ENCODE data around the gene SHC4. TPM values are rescaled to one million over a fixed set of nuclear protein-coding genes. Genes with fewer than 3 reads are reported as not detected.
A peak's percentile ranks its signal among the peaks of the same experiment; 100 is the strongest.

SHC4 gene
- total and polyA plus RNA-seq, 2 experiments from 2014 or later, result 0.43 to 0.45 TPM

GRCh38 chr15:48930735-48931134, 33.0 kb downstream of the SHC4 start:
- no peak overlapping the region for H3K4me3 ChIP-seq
- peaks cover 20% of the 10 kb centered on the region for H3F3A ChIP-seq (ENCODE audit: insufficient read depth)
- DNase-seq, result no peak
- H3K27ac ChIP-seq, result no peak overlapping the region
- H3K9me2 ChIP-seq (ENCODE audit: insufficient read depth), result no peaks in the 10 kb centered on the region
- in situ Hi-C loops (cut with MboI), result no loop called here
- H3K27me3 ChIP-seq (replicated peaks; ENCODE audit: insufficient read depth), result no peaks in the 10 kb centered on the region
- H4K20me1 ChIP-seq (ENCODE audit: insufficient read depth), result no peaks in the 10 kb centered on the region
- TF ChIP-seq EZH2 (IDR thresholded peaks at IDR 0.05; ENCODE audit: insufficient read depth, poor library complexity, severe bottlenecking) (no peak), EZH2phosphoT487 (IDR thresholded peaks at IDR 0.05; ENCODE audit: insufficient read depth, low read depth) (no peak)
- H3K9me3 ChIP-seq (ENCODE audit: low read depth), result no peaks in the 10 kb centered on the region
- no peak overlapping the region for H2AFZ ChIP-seq
- 61 to 71% methylated on average over 4 of the region's 4 CpGs for WGBS, 2 experiments (ENCODE audit: low coverage in 1 of 2, low lambda C conversion rate in 2 of 2, missing lambda C conversion rate in 2 of 2)
- peaks cover 24% of the 10 kb centered on the region for H3K4me1 ChIP-seq (ENCODE audit: insufficient read depth)
- H3K4me2 ChIP-seq (ENCODE audit: unreplicated experiment), result no peak overlapping the region
- H3K9ac ChIP-seq, result no peak overlapping the region
- no peaks in the 10 kb centered on the region for H3K79me2 ChIP-seq (ENCODE audit: insufficient read depth)
- no peaks in the 10 kb centered on the region for H3K36me3 ChIP-seq (ENCODE audit: low read depth)

GRCh38 chr15:48929661-48930060, 34.1 kb downstream of the SHC4 start:
- H2AFZ ChIP-seq, result no peak overlapping the region
- H3K27ac ChIP-seq, result no peak overlapping the region
- H3K9me2 ChIP-seq (ENCODE audit: insufficient read depth), result no peaks in the 10 kb centered on the region
- DNase-seq, result no peak
- H3K79me2 ChIP-seq (ENCODE audit: insufficient read depth), result no peaks in the 10 kb centered on the region
- in situ Hi-C loops (cut with MboI), result no loop called here
- peaks cover 22% of the 10 kb centered on the region for H3K4me1 ChIP-seq (ENCODE audit: insufficient read depth)
- WGBS, 2 experiments (ENCODE audit: low coverage in 1 of 2, low lambda C conversion rate in 2 of 2, missing lambda C conversion rate in 2 of 2), result 70 to 80% methylated on average over 3 of the region's 3 CpGs
- no peak overlapping the region for H3K9ac ChIP-seq
- H4K20me1 ChIP-seq (ENCODE audit: insufficient read depth), result no peaks in the 10 kb centered on the region
- no peaks in the 10 kb centered on the region for H3K36me3 ChIP-seq (ENCODE audit: low read depth)
- H3K9me3 ChIP-seq (ENCODE audit: low read depth), result no peaks in the 10 kb centered on the region
- TF ChIP-seq EZH2phosphoT487 (IDR thresholded peaks at IDR 0.05; ENCODE audit: insufficient read depth, low read depth) (no peak), EZH2 (IDR thresholded peaks at IDR 0.05; ENCODE audit: insufficient read depth, poor library complexity, severe bottlenecking) (no peak)
- H3K4me2 ChIP-seq (ENCODE audit: unreplicated experiment), result no peak overlapping the region
- no peak overlapping the region for H3K4me3 ChIP-seq
- H3K27me3 ChIP-seq (replicated peaks; ENCODE audit: insufficient read depth), result no peaks in the 10 kb centered on the region
- peaks cover 21% of the 10 kb centered on the region for H3F3A ChIP-seq (ENCODE audit: insufficient read depth)

GRCh38 chr15:48928877-48929538, 34.7 kb downstream of the SHC4 start:
- H3K9me3 ChIP-seq (ENCODE audit: low read depth), result no peaks in the 10 kb centered on the region
- no peak overlapping the region for H3K4me3 ChIP-seq
- H3K27ac ChIP-seq, result no peak overlapping the region
- H3K79me2 ChIP-seq (ENCODE audit: insufficient read depth), result no peaks in the 10 kb centered on the region
- no peaks in the 10 kb centered on the region for H3K9me2 ChIP-seq (ENCODE audit: insufficient read depth)
- DNase-seq, result peak; percentile 49
- H3K9ac ChIP-seq, result no peak overlapping the region
- TF ChIP-seq EZH2 (IDR thresholded peaks at IDR 0.05; ENCODE audit: insufficient read depth, poor library complexity, severe bottlenecking), result no peak
- H3F3A ChIP-seq (ENCODE audit: insufficient read depth), result peaks cover 22% of the 10 kb centered on the region
- in situ Hi-C loops (cut with MboI), result no loop called here
- H3K4me1 ChIP-seq (ENCODE audit: insufficient read depth), result peaks cover 21% of the 10 kb centered on the region; the same call in 1 of the 2 replicates
- H4K20me1 ChIP-seq (ENCODE audit: insufficient read depth), result no peaks in the 10 kb centered on the region
- peak overlapping the region; percentile 5 for H3K4me2 ChIP-seq (ENCODE audit: unreplicated experiment)
- H2AFZ ChIP-seq, result no peak overlapping the region
- 74 to 75% methylated on average over 6 of the region's 6 CpGs for WGBS, 2 experiments (ENCODE audit: low coverage in 1 of 2, low lambda C conversion rate in 2 of 2, missing lambda C conversion rate in 2 of 2)
- H3K36me3 ChIP-seq (ENCODE audit: low read depth), result no peaks in the 10 kb centered on the region
- no peaks in the 10 kb centered on the region for H3K27me3 ChIP-seq (replicated peaks; ENCODE audit: insufficient read depth)

- DNase-seq, result peak; percentile 94
- no peak for TF ChIP-seq EZH2phosphoT487 (IDR thresholded peaks at IDR 0.05; ENCODE audit: insufficient read depth, low read depth)
- Histone ChIP-seq H3K9me2 (ENCODE audit: insufficient read depth) (no peaks in the 10 kb centered on the region), H3K27me3 (replicated peaks; ENCODE audit: insufficient read depth) (no peaks in the 10 kb centered on the region), H3F3A (ENCODE audit: insufficient read depth) (peaks cover 22% of the 10 kb centered on the region), H3K36me3 (ENCODE audit: low read depth) (no peaks in the 10 kb centered on the region), H3K9ac (no peak overlapping the region), H3K4me2 (ENCODE audit: unreplicated experiment) (peak overlapping the region; percentile 66), H3K79me2 (ENCODE audit: insufficient read depth) (no peaks in the 10 kb centered on the region), H3K4me3 (peak overlapping the region; percentile 32; the same call in 1 of the 2 replicates), H3K27ac (peak overlapping the region; percentile 47), H4K20me1 (ENCODE audit: insufficient read depth) (no peaks in the 10 kb centered on the region), H3K9me3 (ENCODE audit: low read depth) (no peaks in the 10 kb centered on the region), H3K4me1 (ENCODE audit: insufficient read depth) (peaks cover 21% of the 10 kb centered on the region; the same call in 1 of the 2 replicates), H2AFZ (no peak overlapping the region)
- in situ Hi-C loops (cut with MboI), result no loop called here
- WGBS, 2 experiments (ENCODE audit: low coverage in 1 of 2, low lambda C conversion rate in 2 of 2, missing lambda C conversion rate in 2 of 2), result 36 to 40% methylated on average over 9 of the region's 9 CpGs
Measured at GRCh38 chr15:48925714-48926223, 38.0 kb downstream of the SHC4 start.

Data from GM23248 (cell line).